HCT116 (cell line): ENCODE results near the gene FGF18. TPM values are rescaled to one million over a fixed set of nuclear protein-coding genes. Genes with fewer than 3 reads are reported as not detected.

Experiments used
- ATAC-seq: fragments of 200-7000 bp; cut with Tn5 transposase; 2 replicates; pipeline ENCODE4 v1.9.1; 2020; ENCODE audit warnings: mild to moderate bottlenecking, moderate library complexity
- BruUV-seq: library from RNA; stranded (reverse); fragments of 400-500 nt; replicated peaks from 2 replicates; lab custom pipeline; 2021; lab: Mats Ljungman, UMichigan
- CTCF ChIA-PET: fragments of 300-600 bp; sonication (Branson Sonifier 250); formaldehyde crosslinking; loops from one replicate; lab custom pipeline; 2021; ENCODE audit warnings: antibody characterized with exemption; lab: Charles Lee
- POLR2A ChIA-PET: fragments of 300-600, 350-600 bp; sonication (Branson Sonifier 250); formaldehyde crosslinking; loops from one replicate; lab custom pipeline; 2021; ENCODE audit warnings: antibody characterized with exemption; lab: Charles Lee
- RAD21 ChIA-PET, 2 experiments: fragments of 300-600 bp; sonication (Branson Sonifier 250); formaldehyde crosslinking; loops; one replicate each; lab custom pipeline; 2023; ENCODE audit warnings: low total read pairs in 2 of 2; ENCODE audit not compliant: uncharacterized antibody in 2 of 2, unreplicated experiment in 2 of 2, low non-redundant PET in 1 of 2; lab: Charles Lee
- DNase-seq: peaks from one replicate; pipeline ENCODE4 v3.0.0-alpha.2; 2010; ENCODE audit warnings: low read depth, low spot score
- H2AFZ ChIP-seq: fragments of 200-600 bp; shearing (Covaris generic), sonication (generic); 2 replicates; pipeline ENCODE4 v1.6.1; 2017; ENCODE audit warnings: low read depth, mixed run types, mixed read lengths, antibody characterized with exemption, low read length; ENCODE audit not compliant: poor library complexity, severe bottlenecking
- H3K27ac ChIP-seq: 2 replicates; pipeline ENCODE4 v1.5.1; 2012; ENCODE audit warnings: low read depth, low read length
- H3K27me3 ChIP-seq: fragments of 200-600 bp; sonication (generic); 2 replicates; pipeline ENCODE4 v1.6.1; 2016; ENCODE audit warnings: mixed run types, low read length, mixed read lengths; ENCODE audit not compliant: insufficient read depth
- H3K36me3 ChIP-seq, 2 experiments: fragments of 200-500 bp in 1 of 2; fragments of 200-600 bp in 1 of 2; sonication (Bioruptor generic) in 1 of 2; sonication (generic) in 1 of 2; 2 replicates each; pipeline versions ENCODE4 v1.5.1 to v1.6.1; 2014 to 2016; ENCODE audit warnings: low read length in 2 of 2, inconsistent platforms in 1 of 2, mixed read lengths in 1 of 2, mixed run types in 1 of 2; ENCODE audit not compliant: insufficient read depth in 2 of 2, control insufficient read depth in 1 of 2
- H3K4me1 ChIP-seq, 2 experiments: fragments of 200-600 bp in 1 of 2; sonication (generic) in 1 of 2; 2 replicates each; pipeline versions ENCODE4 v1.5.1 to v1.6.1; 2012 to 2017; ENCODE audit warnings: low read length in 2 of 2, inconsistent platforms in 1 of 2, mild to moderate bottlenecking in 1 of 2, mixed read lengths in 1 of 2, mixed run types in 1 of 2, moderate library complexity in 1 of 2; ENCODE audit not compliant: insufficient read depth in 2 of 2, control insufficient read depth in 1 of 2
- H3K4me2 ChIP-seq: fragments of 200-600 bp; sonication (generic); 2 replicates; pipeline ENCODE4 v1.6.1; 2017; ENCODE audit warnings: mixed run types, low read length, mixed read lengths
- H3K4me3 ChIP-seq, 2 experiments: fragments of 200-600 bp in 1 of 2; sonication (generic) in 1 of 2; replicated peaks in 1 of 2; 2 replicates each; pipeline ENCODE4 v1.5.1; 2011 to 2016; ENCODE audit warnings: low read length in 2 of 2, control low read depth in 1 of 2, low read depth in 1 of 2, mild to moderate bottlenecking in 1 of 2, mixed read lengths in 1 of 2, mixed run types in 1 of 2
- H3K79me2 ChIP-seq: fragments of 200-600 bp; sonication (generic); 2 replicates; pipeline ENCODE4 v1.6.1; 2017; ENCODE audit warnings: mild to moderate bottlenecking, mixed run types, low read length, moderate library complexity, mixed read lengths; ENCODE audit not compliant: insufficient read depth
- H3K9ac ChIP-seq: fragments of 200-600 bp; sonication (generic); 2 replicates; pipeline ENCODE4 v1.6.1; 2016; ENCODE audit warnings: low read length, mixed read lengths
- H3K9me2 ChIP-seq: fragments of 200-600 bp; sonication (generic), shearing (Covaris generic); 2 replicates; pipeline ENCODE4 v1.6.1; 2017; ENCODE audit warnings: mixed run types, mild to moderate bottlenecking, moderate library complexity; ENCODE audit not compliant: insufficient read depth
- H3K9me3 ChIP-seq, 2 experiments: fragments of 200-500 bp in 1 of 2; fragments of 200-600 bp in 1 of 2; sonication (Bioruptor generic) in 1 of 2; sonication (generic) in 1 of 2; 2 replicates each; pipeline ENCODE4 v1.6.1; 2014 to 2017; ENCODE audit warnings: low read length in 2 of 2, mixed read lengths in 2 of 2, inconsistent platforms in 1 of 2, low read depth in 1 of 2, mild to moderate bottlenecking in 1 of 2, mixed run types in 1 of 2, moderate library complexity in 1 of 2; ENCODE audit not compliant: control insufficient read depth in 1 of 2, insufficient read depth in 1 of 2
- H4K20me1 ChIP-seq: fragments of 200-600 bp; sonication (generic), shearing (Covaris generic); 2 replicates; pipeline ENCODE4 v1.6.1; 2017; ENCODE audit warnings: mixed run types, mild to moderate bottlenecking, moderate library complexity; ENCODE audit not compliant: insufficient read depth
- CTCF ChIP-seq, 3 experiments: fragments of 200-600 bp in 1 of 3; sonication (generic) in 1 of 3; IDR thresholded peaks in 2 of 3; conservative IDR thresholded peaks in 1 of 3; 2 replicates each; pipeline ENCODE4 v1.5.1; 2012 to 2017; ENCODE audit warnings: low read depth in 2 of 3, low read length in 2 of 3, antibody characterized with exemption in 1 of 3, borderline replicate concordance in 1 of 3, control low read depth in 1 of 3, mild to moderate bottlenecking in 1 of 3, mixed read lengths in 1 of 3, mixed run types in 1 of 3, moderate library complexity in 1 of 3; ENCODE audit not compliant: insufficient read depth in 1 of 3
- ELF1 ChIP-seq: IDR thresholded peaks from 2 replicates; pipeline ENCODE4 v1.6.1; 2012; ENCODE audit warnings: low read depth, borderline replicate concordance
- POLR2A ChIP-seq: IDR thresholded peaks from 2 replicates; pipeline ENCODE4 v1.7.0; 2011; ENCODE audit warnings: borderline replicate concordance; ENCODE audit not compliant: insufficient read depth, insufficient read length; ENCODE audit errors: extremely low read depth
- POLR2AphosphoS5 ChIP-seq: IDR thresholded peaks from 2 replicates; pipeline ENCODE4 v1.6.1; 2011; ENCODE audit warnings: mild to moderate bottlenecking, low read depth, low read length, moderate library complexity
- REST ChIP-seq: IDR thresholded peaks from 2 replicates; pipeline ENCODE4 v1.6.1; 2012; ENCODE audit warnings: low read depth
- TCF7L2 ChIP-seq: IDR thresholded peaks from 2 replicates; pipeline ENCODE4 v1.7.0; 2011; ENCODE audit warnings: borderline replicate concordance, inconsistent platforms; ENCODE audit not compliant: insufficient read depth, insufficient read length; ENCODE audit errors: extremely low read depth
- intact Hi-C: fragments of 100-400 bp; cut with micrococcal nuclease; formaldehyde crosslinking; loops from 2 replicates; pipeline ENCODE4 v1.10.0; 2022
- total RNA-seq: library from RNA; stranded (reverse); gene quantifications from one replicate; pipeline ENCODE4 v1.2.1, GENCODE V29; 2021; ENCODE audit not compliant: unreplicated experiment

The FGF18 gene
- total RNA-seq, 1 experiment from 2014 or later: 0.96 TPM

GRCh38 chr5:171441246-171441791 is 21.9 kb downstream of the FGF18 start:
- H3K9ac ChIP-seq: no peak overlapping the region
- POLR2A ChIA-PET: no interaction called here
- TF ChIP-seq POLR2A (no peak), TCF7L2 (no peak), REST (no peak), ELF1 (no peak), CTCF (IDR thresholded peaks at IDR 0.05 in 2 of 3, conservative IDR thresholded peaks at IDR 0.05 in 1 of 3; ENCODE audit: borderline replicate concordance in 1 of 3, insufficient read depth in 1 of 3, low read depth in 2 of 3, low read length in 2 of 3) (no peak), POLR2AphosphoS5 (no peak)
- TF ChIP-seq, all 23 proteins: peak for 0
- H2AFZ ChIP-seq: no peak overlapping the region
- ChIA-PET CTCF (no interaction called here), RAD21 (no interaction called here)
- no peaks in the 10 kb centered on the region for H3K9me3 ChIP-seq
- BruUV-seq: no TSS peak
- DNase-seq (no peak), ATAC-seq (no peak)
- H3K4me1 ChIP-seq: peaks cover 0 to 6% of the 10 kb centered on the region in 2 experiments; a peak in 1 of 4 replicates
- H3K4me3 ChIP-seq: no peak overlapping the region
- no peaks in the 10 kb centered on the region for H3K79me2 ChIP-seq
- H3K9me2 ChIP-seq: no peaks in the 10 kb centered on the region
- no peaks in the 10 kb centered on the region for H4K20me1 ChIP-seq
- no peak overlapping the region for H3K27ac ChIP-seq
- intact Hi-C loops: no loop called here
- no peaks in the 10 kb centered on the region for H3K36me3 ChIP-seq
- no peak overlapping the region for H3K4me2 ChIP-seq
- H3K27me3 ChIP-seq: no peaks in the 10 kb centered on the region
